GM19467 (cell line): ENCODE measurements around the gene EML6.
"Not testable (repeated sequence)": the region's sequence is repeated elsewhere in the genome, so short reads cannot be mapped to it uniquely, and the experiment has no call there.

ENCODE experiments used
- ATAC-seq: cut with Tn5 transposase; IDR thresholded peaks from one replicate; pipeline ENCODE4 v1.9.1; 2021; ENCODE audit warnings: mild to moderate bottlenecking, moderate library complexity; ENCODE audit not compliant: unreplicated experiment

The EML6 gene

DNA sequence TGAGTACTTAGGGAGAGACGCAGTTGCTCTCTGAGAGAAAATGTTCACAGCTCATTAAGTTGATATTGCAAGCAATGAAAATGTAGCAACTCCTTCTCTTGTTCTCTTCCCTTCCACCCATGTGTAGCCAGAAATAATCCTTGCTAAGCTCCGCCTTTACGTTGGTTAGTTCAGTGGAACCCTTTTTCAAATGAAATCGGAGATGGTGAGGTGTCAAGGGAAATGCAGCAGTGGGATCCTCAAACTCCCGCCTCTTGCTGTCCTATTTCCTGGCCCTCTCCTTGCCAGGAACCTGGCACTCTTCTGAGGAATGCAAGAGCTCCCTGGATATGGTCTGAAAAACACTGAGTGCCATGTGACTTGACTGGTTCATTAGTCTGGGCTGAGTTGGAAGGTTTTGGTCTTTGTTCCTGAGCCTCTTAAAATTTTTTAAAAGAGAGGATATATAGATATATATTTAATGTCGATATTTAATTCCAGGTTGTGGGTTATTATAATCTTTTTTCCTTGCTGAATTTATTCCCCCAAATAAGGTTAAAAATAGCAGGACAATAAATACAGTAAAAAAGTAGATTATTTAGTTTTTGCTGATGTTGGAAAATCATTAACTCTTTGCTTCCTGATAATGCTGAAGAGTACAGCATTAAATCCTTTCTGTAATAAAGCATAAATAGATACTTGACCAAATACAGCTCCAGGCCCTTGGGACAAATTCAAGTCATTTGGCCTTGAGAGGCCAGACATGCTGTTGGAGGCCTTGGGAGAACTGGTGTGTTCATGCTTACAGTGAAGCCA lies 116.2 kb downstream of the EML6 start:
- ATAC-seq, result no peak

DNA sequence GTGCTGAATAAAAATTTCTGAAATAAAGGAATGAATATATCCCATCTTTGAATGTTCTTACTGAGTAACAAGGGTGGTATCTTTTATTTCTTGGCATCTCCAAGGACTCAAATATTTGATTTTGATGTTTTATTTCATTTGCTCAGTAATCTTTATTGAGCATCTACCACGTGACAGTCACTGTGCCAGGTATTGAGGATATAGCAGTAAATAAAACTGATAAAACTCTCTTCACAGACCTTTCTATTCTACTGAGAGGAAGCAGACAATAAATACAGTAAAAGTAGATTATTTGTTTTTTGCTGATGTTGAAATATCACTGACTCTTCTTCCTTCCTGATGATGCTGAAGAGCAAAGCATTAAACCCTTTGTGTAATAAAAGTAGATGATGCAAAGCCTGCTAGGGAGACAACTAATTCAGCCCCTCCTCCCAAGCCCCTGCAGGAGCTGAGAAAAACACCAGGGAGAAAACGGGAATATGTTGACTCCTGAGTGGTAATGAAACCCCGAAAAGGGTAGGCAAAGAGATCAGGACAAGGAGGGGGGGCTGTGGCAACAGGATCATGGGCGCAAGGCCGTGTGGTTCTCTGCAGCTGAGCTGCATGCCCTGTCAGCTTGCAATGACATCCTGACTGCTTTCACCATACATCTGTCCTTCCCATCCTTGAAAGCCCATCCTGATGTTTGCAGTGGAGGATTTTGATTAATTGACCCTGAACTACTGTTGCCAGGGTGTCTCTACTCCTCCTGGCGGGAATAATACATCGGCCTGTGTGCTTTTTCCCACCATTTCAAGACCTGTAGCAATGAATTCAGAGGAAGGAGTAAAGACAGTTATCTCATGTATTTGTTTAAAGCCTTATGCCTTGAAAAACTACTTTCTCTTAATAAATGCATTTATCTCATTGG lies 117.4 kb downstream of the EML6 start:
- no peak for ATAC-seq

DNA sequence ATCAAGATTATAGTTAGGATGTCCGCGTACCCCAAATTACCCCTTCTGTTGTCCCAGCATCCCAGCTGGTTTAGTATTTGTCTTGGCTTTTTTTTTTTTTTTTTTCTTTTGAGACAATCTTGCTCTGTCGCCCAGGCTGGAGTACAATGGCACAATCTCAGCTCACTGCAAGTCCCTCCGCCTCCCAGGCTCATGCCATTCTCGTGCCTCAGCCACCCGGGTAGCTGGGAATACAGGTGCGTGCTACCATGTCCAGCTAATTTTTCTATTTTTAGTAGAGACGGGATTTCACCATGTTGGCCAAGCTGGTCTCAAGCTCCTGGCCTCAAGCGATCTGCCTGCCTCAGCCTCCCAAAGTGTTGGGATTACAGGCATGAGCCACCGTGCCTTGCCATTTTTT lies 118.0 kb downstream of the EML6 start:
- ATAC-seq, result not testable (repeated sequence)

DNA sequence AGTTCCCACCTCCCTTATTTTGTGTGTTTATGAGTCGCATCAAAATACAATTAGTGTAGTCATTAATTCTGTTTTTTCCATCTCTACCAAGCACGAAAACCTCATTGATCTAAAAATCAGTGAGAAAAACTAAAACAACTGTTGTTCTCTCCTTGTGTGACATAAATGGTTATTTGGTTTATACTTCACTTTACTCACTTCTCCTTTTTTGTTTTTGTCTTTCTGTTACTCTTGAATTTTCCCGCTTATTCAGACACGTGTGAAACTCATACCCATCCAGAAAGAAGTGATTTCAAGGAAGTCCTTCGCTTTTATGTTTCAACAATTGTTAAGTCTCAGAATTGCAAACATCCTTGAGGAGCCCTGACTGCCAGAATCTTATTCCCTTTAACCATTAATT lies 121.6 kb downstream of the EML6 start:
- no peak for ATAC-seq

- no peak for ATAC-seq
Measured at GRCh38 chr2:54845514-54845913, 122.1 kb downstream of the EML6 start.

- ATAC-seq, result no peak
Measured at GRCh38 chr2:54850171-54851122, 127.0 kb downstream of the EML6 start.

- no peak for ATAC-seq
Measured at GRCh38 chr2:54853616-54854310, 130.3 kb downstream of the EML6 start.

- no peak for ATAC-seq
Measured at GRCh38 chr2:54855434-54855833, 132.0 kb downstream of the EML6 start.

DNA sequence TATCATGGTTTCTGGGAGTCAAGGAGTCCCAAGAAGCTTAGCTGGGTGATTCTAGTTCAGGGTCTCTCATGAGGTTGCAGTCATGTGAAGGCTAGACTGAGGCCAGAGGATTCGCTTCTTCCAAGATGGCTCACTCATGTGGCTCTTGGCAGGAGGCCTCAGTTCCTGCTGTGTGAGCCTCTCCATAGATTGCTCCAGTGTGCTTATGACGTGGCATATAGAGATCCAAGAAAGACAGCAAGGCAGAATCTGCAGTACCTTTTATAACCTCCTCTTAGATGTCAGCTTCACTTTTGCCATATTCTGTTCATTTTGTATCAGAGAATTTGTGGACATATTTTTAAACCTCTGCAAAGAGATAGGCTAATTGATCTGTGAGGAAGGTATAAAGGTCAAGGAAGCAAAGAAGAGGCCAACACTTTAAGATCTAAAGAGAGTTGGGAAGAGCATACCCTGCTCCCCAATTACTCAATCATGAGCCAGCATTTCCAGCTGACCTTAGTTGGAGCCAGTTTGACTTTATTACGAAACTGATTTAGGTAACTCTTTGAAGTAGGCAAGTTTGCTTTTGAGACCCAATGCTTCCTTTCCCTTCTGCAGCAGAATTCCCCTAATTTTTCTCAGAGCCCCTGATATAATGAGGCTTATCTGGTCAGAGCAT lies 134.7 kb downstream of the EML6 start:
- no peak for ATAC-seq

GRCh38 chr2:54859416-54859815 lies 136.0 kb downstream of the EML6 start:
- ATAC-seq, result no peak

DNA sequence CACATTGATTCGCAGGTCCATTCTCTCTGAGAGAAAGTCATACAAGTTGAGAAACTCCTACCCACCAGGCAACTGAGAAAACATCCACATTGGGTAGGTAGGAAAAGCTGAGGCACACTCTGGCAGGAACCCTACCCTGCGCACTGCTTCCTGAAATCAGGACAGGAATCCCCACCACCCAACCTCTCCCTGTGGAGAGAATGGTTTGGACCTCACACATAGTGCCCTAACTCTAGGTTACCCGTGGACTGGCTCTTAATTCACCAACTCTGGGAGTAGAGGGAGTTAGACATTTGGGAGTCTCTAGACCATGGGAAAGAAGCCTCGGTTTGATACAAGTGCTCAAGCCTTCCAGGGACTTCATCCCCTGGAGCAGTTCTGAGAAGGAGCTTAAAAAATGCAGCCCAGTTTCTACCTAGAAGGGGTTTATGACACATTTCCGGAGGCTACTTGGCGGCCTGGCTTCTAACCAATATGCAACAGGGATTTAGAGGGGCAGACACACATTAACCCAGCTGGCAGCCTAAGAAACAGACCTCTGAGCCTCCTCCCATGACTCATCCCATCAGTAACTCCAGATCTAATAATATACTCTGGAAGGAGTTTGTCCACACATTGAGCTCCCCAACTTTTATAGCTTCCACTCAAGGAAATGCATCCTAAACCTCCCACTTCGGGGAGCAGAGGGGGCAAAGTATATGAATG lies 136.7 kb downstream of the EML6 start:
- ATAC-seq, result no peak

DNA sequence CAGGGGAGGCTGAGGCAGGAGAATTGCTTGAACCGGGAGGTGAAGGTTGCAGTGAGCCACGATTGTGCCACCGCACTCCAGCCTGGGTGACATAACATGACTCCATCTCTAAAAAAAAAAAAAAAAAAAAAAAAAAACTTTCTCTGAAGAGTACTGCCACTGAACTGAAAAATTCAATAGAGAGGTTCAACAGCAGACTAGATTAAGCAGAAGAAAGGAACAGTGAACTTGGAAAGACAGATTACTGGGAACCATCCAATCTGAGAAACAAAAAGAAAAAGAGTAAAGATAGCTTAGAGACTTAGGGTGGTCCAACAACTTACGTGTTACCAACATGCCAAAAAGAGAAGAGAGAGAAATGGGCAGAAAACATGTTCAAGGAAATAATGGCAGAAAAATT lies 138.8 kb downstream of the EML6 start:
- ATAC-seq, result no peak

GRCh38 chr2:54862742-54863141 lies 139.3 kb downstream of the EML6 start:
- no peak for ATAC-seq

DNA sequence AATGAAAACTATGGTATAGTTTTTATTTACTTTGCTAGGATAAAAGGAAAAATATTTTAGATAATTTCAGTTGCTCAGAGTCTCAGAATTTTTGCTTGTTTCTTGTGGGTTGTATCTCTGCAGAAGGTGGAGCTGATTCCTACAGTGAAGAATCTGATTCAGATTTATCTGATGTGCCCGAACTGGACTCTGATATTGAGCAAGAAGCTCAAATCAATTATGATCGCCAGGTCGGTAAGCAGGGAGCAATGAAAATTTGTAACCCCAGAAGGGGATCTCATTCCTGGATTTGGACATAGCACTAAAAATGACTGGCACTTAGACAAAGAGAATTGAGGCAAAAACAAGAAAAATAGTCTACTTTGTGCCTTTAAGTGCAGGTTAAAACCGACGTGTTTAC lies 140.2 kb downstream of the EML6 start:
- no peak for ATAC-seq

GRCh38 chr2:54864096-54864495 lies 140.6 kb downstream of the EML6 start:
- ATAC-seq, result no peak

DNA sequence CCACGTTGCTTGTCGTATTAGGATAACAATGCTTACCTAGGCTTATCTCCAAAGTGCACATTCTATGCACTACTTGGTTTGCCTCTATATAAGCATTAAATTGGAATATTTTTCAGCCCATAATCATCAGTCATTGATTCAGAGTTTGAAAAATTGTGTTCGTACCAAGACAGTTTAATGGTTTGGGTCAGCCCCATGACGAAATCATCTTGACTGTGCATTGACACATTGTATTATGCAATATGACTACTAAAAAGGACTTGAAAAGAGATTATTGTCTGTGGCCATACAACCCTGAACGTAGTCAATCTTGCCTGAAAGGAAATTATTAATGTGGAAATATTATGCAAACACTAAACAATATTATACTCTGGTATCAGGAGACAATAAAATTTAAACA lies 141.3 kb downstream of the EML6 start:
- no peak for ATAC-seq

DNA sequence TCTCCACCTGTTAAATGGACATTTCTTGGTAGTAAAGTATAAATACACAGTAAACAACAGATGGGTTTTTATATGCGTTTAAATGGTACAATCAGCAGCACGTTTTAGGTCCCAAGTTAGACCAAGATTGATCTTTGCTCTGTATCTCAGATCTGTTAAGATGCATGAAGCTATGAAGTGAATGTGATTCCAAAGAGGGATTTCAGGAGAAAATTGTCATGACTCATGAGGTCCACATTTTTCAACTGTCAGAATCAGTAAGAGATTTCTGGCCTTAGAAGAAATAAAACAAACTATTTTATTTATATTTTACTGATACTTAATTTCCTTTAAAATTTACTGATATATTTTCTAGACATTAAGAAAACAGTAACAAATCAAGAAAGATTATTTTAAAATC lies 142.7 kb downstream of the EML6 start:
- no peak for ATAC-seq

DNA sequence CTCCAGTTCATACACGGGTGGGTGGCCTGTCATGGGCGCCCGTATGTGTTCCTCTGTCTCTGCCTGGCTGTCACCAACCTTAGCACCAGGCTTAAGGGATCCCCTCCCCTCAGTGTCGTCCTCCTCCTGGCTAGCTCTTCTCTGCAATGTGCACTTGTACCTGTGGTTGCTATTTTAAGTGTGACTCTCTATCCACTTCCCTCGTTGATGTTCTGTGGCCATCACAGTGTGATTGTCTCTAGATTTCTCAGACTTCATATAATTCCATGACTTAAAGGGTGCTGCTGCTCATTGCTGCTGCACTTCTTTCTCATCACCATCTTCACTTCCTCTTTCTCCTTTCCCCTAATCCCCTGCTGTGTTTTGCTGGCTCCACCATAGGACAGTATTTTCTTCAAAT lies 143.4 kb downstream of the EML6 start:
- peak; percentile 62 for ATAC-seq

- ATAC-seq, result peak; percentile 33
Measured at GRCh38 chr2:54867457-54867856, 144.0 kb downstream of the EML6 start.
